Keratinocyte (primary cell): ENCODE data around the gene GGT7. TPM values are rescaled to one million over a fixed set of nuclear protein-coding genes. Genes with fewer than 3 reads are reported as not detected.

Experiments used
- DNase-seq: peaks from one replicate; pipeline ENCODE4 v3.0.0-alpha.2; 2011; ENCODE audit warnings: low read depth, missing footprints, low spot score
- FAIRE-seq: peaks from 2 replicates; lab custom pipeline; 2011; peaks lifted over from hg19 to GRCh38; lab: Jason Lieb, UNC
- H2AFZ ChIP-seq: 2 replicates; pipeline ENCODE4 v1.6.0; 2012; ENCODE audit warnings: low read length, control low read depth, inconsistent platforms; ENCODE audit not compliant: control insufficient read depth
- H3K27ac ChIP-seq: 2 replicates; pipeline ENCODE4 v1.5.1; 2011; ENCODE audit warnings: low read length; ENCODE audit not compliant: control insufficient read depth, insufficient read depth
- H3K27me3 ChIP-seq: 3 replicates; pipeline ENCODE4 v1.6.0; 2011; ENCODE audit warnings: low read length; ENCODE audit not compliant: control insufficient read depth, insufficient read depth; ENCODE audit errors: extremely low read depth
- H3K36me3 ChIP-seq, 2 experiments: 2 replicates in 1 of 2; 3 replicates in 1 of 2; pipeline ENCODE4 v1.5.1; 2011; ENCODE audit warnings: low read length in 2 of 2, mild to moderate bottlenecking in 1 of 2; ENCODE audit not compliant: control insufficient read depth in 2 of 2, insufficient read depth in 2 of 2; ENCODE audit errors: extremely low read depth in 1 of 2
- H3K4me1 ChIP-seq: 3 replicates; pipeline ENCODE4 v1.5.1; 2011; ENCODE audit warnings: low read length; ENCODE audit not compliant: control insufficient read depth, insufficient read depth; ENCODE audit errors: extremely low read depth
- H3K4me2 ChIP-seq: 3 replicates; pipeline ENCODE4 v1.6.0; 2011; ENCODE audit warnings: low read depth, low read length; ENCODE audit not compliant: control insufficient read depth, insufficient read depth; ENCODE audit errors: extremely low read depth
- H3K4me3 ChIP-seq, 3 experiments: fragments of 200-600 bp in 1 of 3; sonication (generic) in 1 of 3; 2 replicates in 2 of 3; 3 replicates in 1 of 3; pipeline ENCODE4 v1.5.1; 2011 to 2016; ENCODE audit warnings: low read length in 3 of 3, mild to moderate bottlenecking in 3 of 3, control low read depth in 2 of 3, inconsistent platforms in 1 of 3, low read depth in 1 of 3, mixed read lengths in 1 of 3, mixed run types in 1 of 3, moderate library complexity in 1 of 3; ENCODE audit not compliant: control insufficient read depth in 2 of 3, insufficient read depth in 2 of 3; ENCODE audit errors: extremely low read depth in 1 of 3
- H3K79me2 ChIP-seq: 2 replicates; pipeline ENCODE4 v1.6.0; 2012; ENCODE audit warnings: low read length; ENCODE audit not compliant: control insufficient read depth, insufficient read depth
- H3K9ac ChIP-seq: 3 replicates; pipeline ENCODE4 v1.6.0; 2011; ENCODE audit warnings: low read length; ENCODE audit not compliant: control insufficient read depth, insufficient read depth; ENCODE audit errors: extremely low read depth
- H3K9me1 ChIP-seq: 3 replicates; pipeline ENCODE4 v1.6.0; 2011; ENCODE audit warnings: low read length; ENCODE audit not compliant: control insufficient read depth, insufficient read depth; ENCODE audit errors: extremely low read depth
- H3K9me3 ChIP-seq: 2 replicates; pipeline ENCODE4 v1.5.1; 2012; ENCODE audit warnings: low read depth, low read length; ENCODE audit not compliant: control insufficient read depth
- H4K20me1 ChIP-seq: 3 replicates; pipeline ENCODE4 v1.6.0; 2011; ENCODE audit warnings: low read length; ENCODE audit not compliant: control insufficient read depth, insufficient read depth; ENCODE audit errors: extremely low read depth
- EZH2 ChIP-seq: IDR thresholded peaks from one replicate; pipeline ENCODE4 v1.6.1; 2012; ENCODE audit warnings: inconsistent platforms, mild to moderate bottlenecking, low read length, moderate library complexity
- dilution Hi-C: fragments of 300-500 bp; cut with MboI; formaldehyde crosslinking; loops from one replicate; pipeline ENCODE4 v1.7.0; 2020; ENCODE audit warnings: low sequenced_read_pairs; ENCODE audit not compliant: extremely low pct_ligation_motif_present
- polyA plus RNA-seq, 5 experiments: library from polyadenylated mRNA; depleted of rRNA in 3 of 5; stranded (reverse) in 3 of 5; stranded (forward) in 1 of 5; unstranded in 1 of 5; fragments of >200 nt; gene quantifications; 1 replicate in 1 of 5; 2 replicates in 3 of 5; 3 replicates in 1 of 5; pipeline versions ENCODE4 v1.2.1 to v1.2.3, GENCODE V29; 2011 to 2012; ENCODE audit warnings: missing spikeins in 2 of 5, low read depth in 1 of 5, low replicate concordance in 1 of 5
- TF ChIP-seq, protein P1 (sequence below), 3 experiments: IDR thresholded peaks in 1 of 3; conservative IDR thresholded peaks in 1 of 3; optimal IDR thresholded peaks in 1 of 3; 2 replicates in 2 of 3; 3 replicates in 1 of 3; pipeline versions ENCODE3 to v1.5.1; 2011; ENCODE audit warnings: low read length in 3 of 3, mild to moderate bottlenecking in 3 of 3, moderate library complexity in 2 of 3, control low read depth in 1 of 3, inconsistent platforms in 1 of 3; ENCODE audit not compliant: insufficient read depth in 2 of 3; ENCODE audit errors: extremely low read depth in 1 of 3

The GGT7 gene
- polyA plus RNA-seq, 1 donor (not counting 4 experiments of a cell fraction or from before 2014, with no cell fraction given), result 5.0 TPM

DNA sequence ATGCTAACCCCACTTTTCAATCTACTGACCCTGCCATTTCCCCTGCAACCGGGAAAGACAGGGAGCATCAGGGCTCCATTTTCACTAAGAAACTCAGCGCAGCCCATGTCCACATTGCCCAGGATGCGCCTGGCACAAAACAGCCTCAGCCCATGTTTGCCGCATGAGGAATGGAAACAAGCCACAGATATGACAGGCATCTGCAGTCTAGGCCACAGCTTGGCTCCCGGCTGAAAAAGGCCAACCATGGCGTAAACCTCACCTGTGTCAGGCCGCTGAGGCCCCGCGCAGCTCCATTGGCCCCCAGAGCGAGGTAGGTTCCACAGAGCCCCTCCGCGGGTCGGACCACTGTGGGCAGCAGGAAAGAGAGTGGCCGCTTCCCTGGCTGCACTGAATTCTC, 21.7 kb downstream of the GGT7 start:
- TF ChIP-seq, protein P1, sequence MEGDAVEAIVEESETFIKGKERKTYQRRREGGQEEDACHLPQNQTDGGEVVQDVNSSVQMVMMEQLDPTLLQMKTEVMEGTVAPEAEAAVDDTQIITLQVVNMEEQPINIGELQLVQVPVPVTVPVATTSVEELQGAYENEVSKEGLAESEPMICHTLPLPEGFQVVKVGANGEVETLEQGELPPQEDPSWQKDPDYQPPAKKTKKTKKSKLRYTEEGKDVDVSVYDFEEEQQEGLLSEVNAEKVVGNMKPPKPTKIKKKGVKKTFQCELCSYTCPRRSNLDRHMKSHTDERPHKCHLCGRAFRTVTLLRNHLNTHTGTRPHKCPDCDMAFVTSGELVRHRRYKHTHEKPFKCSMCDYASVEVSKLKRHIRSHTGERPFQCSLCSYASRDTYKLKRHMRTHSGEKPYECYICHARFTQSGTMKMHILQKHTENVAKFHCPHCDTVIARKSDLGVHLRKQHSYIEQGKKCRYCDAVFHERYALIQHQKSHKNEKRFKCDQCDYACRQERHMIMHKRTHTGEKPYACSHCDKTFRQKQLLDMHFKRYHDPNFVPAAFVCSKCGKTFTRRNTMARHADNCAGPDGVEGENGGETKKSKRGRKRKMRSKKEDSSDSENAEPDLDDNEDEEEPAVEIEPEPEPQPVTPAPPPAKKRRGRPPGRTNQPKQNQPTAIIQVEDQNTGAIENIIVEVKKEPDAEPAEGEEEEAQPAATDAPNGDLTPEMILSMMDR (optimal IDR thresholded peaks at IDR 0.05 in 1 of 3, IDR thresholded peaks at IDR 0.05 in 1 of 3, conservative IDR thresholded peaks at IDR 0.05 in 1 of 3; ENCODE audit: extremely low read depth in 1 of 3, insufficient read depth in 2 of 3, low read length in 3 of 3), result no peak
- no peak for TF ChIP-seq EZH2
- dilution Hi-C loops, result no loop called here
- FAIRE-seq, result no peak

DNA sequence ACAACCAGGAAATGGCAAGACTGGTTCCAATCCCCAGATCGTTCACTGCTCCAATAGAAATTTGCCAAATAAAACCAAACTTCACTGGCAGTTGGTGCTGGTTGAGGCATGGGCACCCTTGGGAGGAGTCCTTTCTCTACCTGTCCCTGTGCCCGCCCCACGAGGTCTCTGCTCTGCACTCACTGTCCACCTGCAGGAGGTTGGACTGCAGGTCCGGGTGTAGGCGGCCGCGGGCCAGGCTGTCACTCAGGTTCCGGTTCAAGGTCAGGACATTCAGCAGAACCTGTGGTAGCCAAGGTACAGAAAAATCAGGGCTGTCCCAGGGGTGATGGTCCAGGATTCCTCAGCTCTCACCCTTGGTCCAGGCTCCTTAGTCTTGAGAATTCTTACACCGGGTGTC, 22.9 kb downstream of the GGT7 start:
- H3K9me3 ChIP-seq, result no peaks in the 10 kb centered on the region
- no peaks in the 10 kb centered on the region for H3K79me2 ChIP-seq
- H3K9ac ChIP-seq, result no peak overlapping the region
- H3K27me3 ChIP-seq, result no peaks in the 10 kb centered on the region
- no peak for DNase-seq
- H3K9me1 ChIP-seq, result no peaks in the 10 kb centered on the region
- H3K36me3 ChIP-seq, result peaks cover 0 to 3% of the 10 kb centered on the region in 2 experiments
- no peak overlapping the region for H3K4me3 ChIP-seq
- no peak overlapping the region for H3K27ac ChIP-seq
- TF ChIP-seq, protein P1 (optimal IDR thresholded peaks at IDR 0.05 in 1 of 3, IDR thresholded peaks at IDR 0.05 in 1 of 3, conservative IDR thresholded peaks at IDR 0.05 in 1 of 3; ENCODE audit: extremely low read depth in 1 of 3, insufficient read depth in 2 of 3, low read length in 3 of 3), result no peak
- TF ChIP-seq EZH2, result no peak
- H2AFZ ChIP-seq, result no peak overlapping the region
- no peak overlapping the region for H3K4me2 ChIP-seq
- FAIRE-seq, result no peak
- dilution Hi-C loops, result no loop called here
- no peaks in the 10 kb centered on the region for H4K20me1 ChIP-seq
- H3K4me1 ChIP-seq, result no peaks in the 10 kb centered on the region

More for the DNA sequence above, 21.7 kb downstream of the GGT7 start:
- H3K9ac ChIP-seq, result no peak overlapping the region
- H2AFZ ChIP-seq, result no peak overlapping the region
- H3K79me2 ChIP-seq, result no peaks in the 10 kb centered on the region
- H3K9me1 ChIP-seq, result no peaks in the 10 kb centered on the region
- H3K27ac ChIP-seq, result no peak overlapping the region
- no peak overlapping the region for H3K4me2 ChIP-seq
- no peaks in the 10 kb centered on the region for H4K20me1 ChIP-seq
- DNase-seq, result no peak
- H3K36me3 ChIP-seq, result peaks cover 0 to 3% of the 10 kb centered on the region in 2 experiments
- H3K9me3 ChIP-seq, result no peaks in the 10 kb centered on the region
- H3K27me3 ChIP-seq, result no peaks in the 10 kb centered on the region
- no peaks in the 10 kb centered on the region for H3K4me1 ChIP-seq
- H3K4me3 ChIP-seq, result no peak overlapping the region
